ENCODE data around the gene LAIR1. TPM values are rescaled to one million over a fixed set of nuclear protein-coding genes. Genes with fewer than 3 reads are reported as not detected.
"Not testable (repeated sequence)": the region's sequence is repeated elsewhere in the genome, so short reads cannot be mapped to it uniquely, and the experiment has no call there.

The LAIR1 gene
- total RNA-seq, 1 donor from 2014 or later: 10.8 TPM

- H3K4me1 Mint-ChIP-seq (ENCODE audit: low read depth): peaks cover 73% of the 10 kb centered on the region
- no peaks in the 10 kb centered on the region for H3K9me3 Mint-ChIP-seq
- H3K27me3 Mint-ChIP-seq (ENCODE audit: low read depth): peaks cover 25% of the 10 kb centered on the region
- H3K27ac Mint-ChIP-seq: no peak overlapping the region
- DNase-seq (ENCODE audit: low spot score): no peak
- H3K36me3 Mint-ChIP-seq (ENCODE audit: low read depth): peaks cover 5% of the 10 kb centered on the region
- intact Hi-C loops (cut with micrococcal nuclease): loop anchor here (2.0 kb wide), 1 partner anchor 15 kb away; no protein-coding TSS in a partner anchor
- H3K4me3 Mint-ChIP-seq (ENCODE audit: low read depth): peak overlapping the region; percentile 79
Observed at GRCh38 chr19:54373781-54374631, 9.3 kb upstream of the LAIR1 start.

GRCh38 chr19:54371453-54371852 is 6.7 kb upstream of the LAIR1 start:
- H3K36me3 Mint-ChIP-seq (ENCODE audit: low read depth); H3K27ac Mint-ChIP-seq; H3K9me3 Mint-ChIP-seq; intact Hi-C loops (cut with micrococcal nuclease); DNase-seq (ENCODE audit: low spot score): not testable (repeated sequence)
- H3K4me3 Mint-ChIP-seq (ENCODE audit: low read depth): peak overlapping the region; percentile 49
- H3K4me1 Mint-ChIP-seq (ENCODE audit: low read depth): peaks cover 57% of the 10 kb centered on the region
- H3K27me3 Mint-ChIP-seq (ENCODE audit: low read depth): peaks cover 29% of the 10 kb centered on the region

GRCh38 chr19:54370434-54370796 is 5.7 kb upstream of the LAIR1 start:
- Mint-ChIP-seq H3K27me3 (ENCODE audit: low read depth) (peaks cover 30% of the 10 kb centered on the region), H3K4me1 (ENCODE audit: low read depth) (peaks cover 55% of the 10 kb centered on the region), H3K4me3 (ENCODE audit: low read depth) (peak overlapping the region; percentile 69)
- H3K9me3 Mint-ChIP-seq; H3K36me3 Mint-ChIP-seq (ENCODE audit: low read depth); intact Hi-C loops (cut with micrococcal nuclease); H3K27ac Mint-ChIP-seq: not testable (repeated sequence)
- peak; percentile 66 for DNase-seq (ENCODE audit: low spot score)

GRCh38 chr19:54369688-54370433 is 5.1 kb upstream of the LAIR1 start:
- intact Hi-C loops (cut with micrococcal nuclease); H3K27ac Mint-ChIP-seq; DNase-seq (ENCODE audit: low spot score); H3K9me3 Mint-ChIP-seq; H3K36me3 Mint-ChIP-seq (ENCODE audit: low read depth): not testable (repeated sequence)
- peaks cover 30% of the 10 kb centered on the region for H3K27me3 Mint-ChIP-seq (ENCODE audit: low read depth)
- peaks cover 52% of the 10 kb centered on the region for H3K4me1 Mint-ChIP-seq (ENCODE audit: low read depth)
- peak overlapping the region; percentile 69 for H3K4me3 Mint-ChIP-seq (ENCODE audit: low read depth)

GRCh38 chr19:54369082-54369687 is 4.5 kb upstream of the LAIR1 start:
- no peak for DNase-seq (ENCODE audit: low spot score)
- intact Hi-C loops (cut with micrococcal nuclease): no loop called here
- Mint-ChIP-seq H3K27me3 (ENCODE audit: low read depth) (peaks cover 30% of the 10 kb centered on the region), H3K36me3 (ENCODE audit: low read depth) (peaks cover 8% of the 10 kb centered on the region), H3K4me3 (ENCODE audit: low read depth) (peak overlapping the region; percentile 69), H3K4me1 (ENCODE audit: low read depth) (peaks cover 51% of the 10 kb centered on the region), H3K27ac (no peak overlapping the region), H3K9me3 (no peaks in the 10 kb centered on the region)

- Mint-ChIP-seq H3K36me3 (ENCODE audit: low read depth) (peaks cover 23% of the 10 kb centered on the region), H3K4me3 (ENCODE audit: low read depth) (no peak overlapping the region), H3K27me3 (ENCODE audit: low read depth) (peaks cover 24% of the 10 kb centered on the region), H3K9me3 (no peaks in the 10 kb centered on the region), H3K4me1 (ENCODE audit: low read depth) (peaks cover 56% of the 10 kb centered on the region), H3K27ac (no peak overlapping the region)
- no peak for DNase-seq (ENCODE audit: low spot score)
- intact Hi-C loops (cut with micrococcal nuclease): no loop called here
Observed at GRCh38 chr19:54366811-54367210, 2.1 kb upstream of the LAIR1 start.

- intact Hi-C loops (cut with micrococcal nuclease): loop anchor here (2.0 kb wide), 1 partner anchor 23 kb away; no protein-coding TSS in a partner anchor
- Mint-ChIP-seq H3K27me3 (ENCODE audit: low read depth) (peaks cover 20% of the 10 kb centered on the region), H3K36me3 (ENCODE audit: low read depth) (peaks cover 26% of the 10 kb centered on the region), H3K4me1 (ENCODE audit: low read depth) (peaks cover 58% of the 10 kb centered on the region)
- DNase-seq (ENCODE audit: low spot score); H3K4me3 Mint-ChIP-seq (ENCODE audit: low read depth); H3K27ac Mint-ChIP-seq; H3K9me3 Mint-ChIP-seq: not testable (repeated sequence)
Observed at GRCh38 chr19:54365798-54366197, 1.1 kb upstream of the LAIR1 start.

- Mint-ChIP-seq H3K36me3 (ENCODE audit: low read depth) (peaks cover 26% of the 10 kb centered on the region), H3K27ac (peak overlapping the region; percentile 55), H3K4me3 (ENCODE audit: low read depth) (peak overlapping the region; percentile 82), H3K4me1 (ENCODE audit: low read depth) (peaks cover 44% of the 10 kb centered on the region)
- H3K9me3 Mint-ChIP-seq; H3K27me3 Mint-ChIP-seq (ENCODE audit: low read depth); intact Hi-C loops (cut with micrococcal nuclease); DNase-seq (ENCODE audit: low spot score): not testable (repeated sequence)
Observed at GRCh38 chr19:54361680-54362422, 2.9 kb downstream of the LAIR1 start.

GRCh38 chr19:54359149-54359820 is 5.4 kb downstream of the LAIR1 start:
- peaks cover 31% of the 10 kb centered on the region for H3K4me1 Mint-ChIP-seq (ENCODE audit: low read depth)
- peak; percentile 74 for DNase-seq (ENCODE audit: low spot score)
- H3K27ac Mint-ChIP-seq; H3K9me3 Mint-ChIP-seq; intact Hi-C loops (cut with micrococcal nuclease); H3K4me3 Mint-ChIP-seq (ENCODE audit: low read depth); H3K27me3 Mint-ChIP-seq (ENCODE audit: low read depth): not testable (repeated sequence)
- H3K36me3 Mint-ChIP-seq (ENCODE audit: low read depth): peaks cover 23% of the 10 kb centered on the region

GRCh38 chr19:54357381-54357780 is 7.3 kb downstream of the LAIR1 start:
- Mint-ChIP-seq H3K36me3 (ENCODE audit: low read depth) (peaks cover 19% of the 10 kb centered on the region), H3K27ac (no peak overlapping the region), H3K4me1 (ENCODE audit: low read depth) (peaks cover 17% of the 10 kb centered on the region), H3K9me3 (no peaks in the 10 kb centered on the region), H3K4me3 (ENCODE audit: low read depth) (no peak overlapping the region), H3K27me3 (ENCODE audit: low read depth) (peaks cover 5% of the 10 kb centered on the region)
- intact Hi-C loops (cut with micrococcal nuclease): no loop called here
- no peak for DNase-seq (ENCODE audit: low spot score)

- Mint-ChIP-seq H3K9me3 (no peaks in the 10 kb centered on the region), H3K36me3 (ENCODE audit: low read depth) (peaks cover 14% of the 10 kb centered on the region), H3K4me3 (ENCODE audit: low read depth) (no peak overlapping the region), H3K27ac (no peak overlapping the region), H3K4me1 (ENCODE audit: low read depth) (peaks cover 10% of the 10 kb centered on the region), H3K27me3 (ENCODE audit: low read depth) (peaks cover 6% of the 10 kb centered on the region)
- no peak for DNase-seq (ENCODE audit: low spot score)
- intact Hi-C loops (cut with micrococcal nuclease): no loop called here
Observed at GRCh38 chr19:54356444-54357056, 8.2 kb downstream of the LAIR1 start.

Data from activated T-helper 2 cell treated with anti-CD3 and anti-CD28 coated beads, Interferon-gamma antibody, Interleukin-2, Interleukin-4, amounts not matched to agents 10 μg/mL and 5 μg/mL and 100 μg/mL, durations not matched to agents 14 hours and 24 hours and 36 hours (primary cell).